ENCODE measurements around the gene OTOF.

Gene OTOF

DNA sequence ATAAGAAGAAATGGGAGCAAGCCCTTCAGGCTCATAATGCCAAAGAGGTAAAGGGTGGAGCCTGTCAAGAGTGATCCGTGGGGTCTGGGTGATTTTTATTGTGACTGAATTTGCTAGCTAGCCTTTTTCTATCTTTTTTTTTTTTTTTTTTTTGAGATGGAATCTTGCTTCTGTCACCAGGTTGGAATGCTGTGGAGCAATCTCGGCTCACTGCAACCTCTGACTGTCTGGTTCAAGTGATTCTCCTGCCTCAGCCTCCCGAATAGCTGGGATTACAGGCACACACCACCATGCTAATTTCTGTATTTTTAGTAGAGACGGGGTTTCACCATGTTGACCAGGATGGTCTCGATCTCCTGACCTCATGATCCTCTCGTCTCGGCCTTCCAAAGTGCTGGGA, 47.1 kb downstream of the OTOF start:
- peaks cover 37% of the 10 kb centered on the region for H3K4me1 Mint-ChIP-seq
- TF ChIP-seq, protein P1, sequence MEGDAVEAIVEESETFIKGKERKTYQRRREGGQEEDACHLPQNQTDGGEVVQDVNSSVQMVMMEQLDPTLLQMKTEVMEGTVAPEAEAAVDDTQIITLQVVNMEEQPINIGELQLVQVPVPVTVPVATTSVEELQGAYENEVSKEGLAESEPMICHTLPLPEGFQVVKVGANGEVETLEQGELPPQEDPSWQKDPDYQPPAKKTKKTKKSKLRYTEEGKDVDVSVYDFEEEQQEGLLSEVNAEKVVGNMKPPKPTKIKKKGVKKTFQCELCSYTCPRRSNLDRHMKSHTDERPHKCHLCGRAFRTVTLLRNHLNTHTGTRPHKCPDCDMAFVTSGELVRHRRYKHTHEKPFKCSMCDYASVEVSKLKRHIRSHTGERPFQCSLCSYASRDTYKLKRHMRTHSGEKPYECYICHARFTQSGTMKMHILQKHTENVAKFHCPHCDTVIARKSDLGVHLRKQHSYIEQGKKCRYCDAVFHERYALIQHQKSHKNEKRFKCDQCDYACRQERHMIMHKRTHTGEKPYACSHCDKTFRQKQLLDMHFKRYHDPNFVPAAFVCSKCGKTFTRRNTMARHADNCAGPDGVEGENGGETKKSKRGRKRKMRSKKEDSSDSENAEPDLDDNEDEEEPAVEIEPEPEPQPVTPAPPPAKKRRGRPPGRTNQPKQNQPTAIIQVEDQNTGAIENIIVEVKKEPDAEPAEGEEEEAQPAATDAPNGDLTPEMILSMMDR (IDR thresholded peaks at IDR 0.05; ENCODE audit: unreplicated experiment in 3 of 3), result no peak
- no peak overlapping the region for H3K4me3 Mint-ChIP-seq
- H3K27me3 Mint-ChIP-seq (ENCODE audit: low read depth), result no peaks in the 10 kb centered on the region
- no peak overlapping the region for H3K27ac Mint-ChIP-seq
- H3K9me3 Mint-ChIP-seq, result no peaks in the 10 kb centered on the region
- no peaks in the 10 kb centered on the region for H3K36me3 Mint-ChIP-seq (ENCODE audit: low read depth)

DNA sequence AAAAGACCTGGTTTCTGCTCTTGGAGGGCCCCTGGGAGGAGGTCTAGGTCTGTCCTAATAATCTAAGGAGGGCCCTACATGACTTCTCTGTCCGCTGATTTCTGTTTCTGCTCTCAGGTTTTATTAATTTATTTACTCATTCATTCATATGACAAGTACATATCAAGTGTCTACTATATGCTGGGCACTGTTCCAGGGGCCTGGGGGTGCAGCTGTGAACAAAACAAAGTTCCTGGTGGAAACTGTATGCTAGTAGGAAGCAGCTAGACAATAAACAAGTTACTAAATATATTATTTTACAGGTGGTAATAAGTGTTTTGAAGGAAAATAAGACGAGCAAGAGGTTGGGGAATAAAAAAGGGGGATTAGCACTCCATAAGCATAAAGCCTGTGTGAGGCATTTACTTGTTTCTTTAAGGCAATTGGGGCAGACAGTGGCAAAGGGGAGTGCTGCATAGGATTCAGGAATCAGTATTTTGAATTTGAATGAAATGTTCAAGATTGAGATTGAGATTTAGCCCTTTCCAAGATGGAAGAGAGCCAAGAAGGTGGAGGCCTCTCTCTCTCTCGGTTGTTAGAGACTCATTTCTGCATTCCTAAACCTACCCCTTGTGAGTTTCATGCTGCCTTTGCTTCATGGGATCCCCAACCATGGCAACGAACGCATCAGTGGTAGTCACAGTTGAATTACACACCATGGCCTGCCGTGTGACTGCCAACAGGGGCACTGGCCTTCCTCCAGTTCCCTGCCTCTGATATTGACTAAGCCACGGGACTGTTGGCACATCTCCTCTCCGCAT, 47.9 kb downstream of the OTOF start:
- Mint-ChIP-seq H3K4me1 (peaks cover 37% of the 10 kb centered on the region), H3K27me3 (ENCODE audit: low read depth) (no peaks in the 10 kb centered on the region), H3K9me3 (no peaks in the 10 kb centered on the region), H3K36me3 (ENCODE audit: low read depth) (no peaks in the 10 kb centered on the region), H3K27ac (peak overlapping the region in 2 of 3 experiments; percentile 8 to 10), H3K4me3 (no peak overlapping the region)
- TF ChIP-seq, protein P1 (IDR thresholded peaks at IDR 0.05; ENCODE audit: unreplicated experiment in 3 of 3), result no peak

DNA sequence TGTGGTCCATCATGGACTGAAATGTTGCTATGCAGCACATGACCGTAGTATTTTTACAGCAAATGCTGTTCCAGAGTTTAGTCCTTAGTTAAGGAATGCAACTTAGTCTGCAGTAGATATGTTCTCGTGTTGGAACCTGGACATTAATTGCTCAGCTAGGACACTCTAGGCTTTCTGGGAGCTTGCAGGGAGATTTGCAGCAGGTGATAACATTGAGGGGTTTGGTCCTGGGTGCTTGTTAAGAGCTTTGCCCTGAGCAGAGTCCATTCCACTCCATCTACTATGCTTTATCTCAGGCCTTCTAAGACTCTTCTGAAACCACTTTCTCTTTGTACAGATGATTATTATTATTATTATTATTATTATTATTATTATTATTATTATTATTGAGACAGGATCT, 49.1 kb downstream of the OTOF start:
- H3K36me3 Mint-ChIP-seq (ENCODE audit: low read depth), result no peaks in the 10 kb centered on the region
- H3K4me3 Mint-ChIP-seq, result no peak overlapping the region
- H3K4me1 Mint-ChIP-seq, result peaks cover 41% of the 10 kb centered on the region
- H3K9me3 Mint-ChIP-seq, result no peaks in the 10 kb centered on the region
- H3K27ac Mint-ChIP-seq, result no peak overlapping the region
- TF ChIP-seq, protein P1 (IDR thresholded peaks at IDR 0.05; ENCODE audit: unreplicated experiment in 3 of 3), result no peak
- H3K27me3 Mint-ChIP-seq (ENCODE audit: low read depth), result no peaks in the 10 kb centered on the region

DNA sequence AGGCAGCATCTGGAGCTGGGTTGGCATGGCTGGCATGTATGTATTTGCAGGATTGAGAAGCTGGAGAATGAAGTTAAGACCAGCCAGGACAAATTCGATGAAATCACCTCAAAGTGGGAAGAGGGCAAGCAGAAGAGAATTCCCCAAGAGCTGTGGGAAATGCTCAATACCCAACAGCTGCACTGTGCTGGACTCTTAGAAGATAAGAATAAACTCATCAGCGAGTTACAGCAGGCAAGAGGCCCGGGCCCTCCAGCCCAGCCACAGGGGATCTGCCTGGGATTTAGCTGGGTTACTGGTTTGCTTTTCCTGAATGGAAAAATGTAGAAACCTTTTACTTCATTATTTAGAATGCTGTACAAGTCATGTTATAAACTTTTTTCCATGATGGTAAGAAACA, 53.7 kb downstream of the OTOF start:
- no peak overlapping the region for H3K4me3 Mint-ChIP-seq
- H3K4me1 Mint-ChIP-seq, result peaks cover 7% of the 10 kb centered on the region
- no peaks in the 10 kb centered on the region for H3K36me3 Mint-ChIP-seq (ENCODE audit: low read depth)
- peaks cover 5% of the 10 kb centered on the region for H3K27me3 Mint-ChIP-seq (ENCODE audit: low read depth)
- no peak overlapping the region for H3K27ac Mint-ChIP-seq
- no peaks in the 10 kb centered on the region for H3K9me3 Mint-ChIP-seq
- TF ChIP-seq, protein P1 (IDR thresholded peaks at IDR 0.05; ENCODE audit: unreplicated experiment in 3 of 3), result no peak

DNA sequence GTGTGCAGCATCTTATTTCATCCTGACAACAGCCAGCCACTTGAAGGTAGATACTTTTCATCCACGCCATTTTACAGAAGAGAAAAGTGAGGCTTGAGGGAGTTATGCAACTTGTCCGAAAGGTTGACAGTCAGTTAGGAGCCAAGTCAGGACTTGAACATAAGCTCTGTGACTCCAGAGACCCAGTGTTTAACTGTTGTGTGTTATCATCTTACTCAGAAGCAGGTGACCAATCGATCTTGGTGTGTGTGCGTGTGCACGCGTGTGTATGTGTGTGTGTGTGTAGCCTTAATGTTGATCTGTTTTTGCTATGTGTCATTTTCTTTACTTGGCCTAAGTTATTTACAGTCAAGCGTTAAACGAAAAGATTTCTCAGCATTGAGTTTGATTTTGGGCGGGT, 54.2 kb downstream of the OTOF start:
- Mint-ChIP-seq H3K4me3 (no peak overlapping the region), H3K27ac (no peak overlapping the region), H3K27me3 (ENCODE audit: low read depth) (peaks cover 5% of the 10 kb centered on the region), H3K9me3 (no peaks in the 10 kb centered on the region), H3K36me3 (ENCODE audit: low read depth) (no peaks in the 10 kb centered on the region), H3K4me1 (peaks cover 7% of the 10 kb centered on the region)
- TF ChIP-seq, protein P1 (IDR thresholded peaks at IDR 0.05; ENCODE audit: unreplicated experiment in 3 of 3), result no peak
